ENCODE results near the gene GLDC.

GRCh38 chr9:6619909-6620308 lies 25.6 kb downstream of the GLDC start:
- TF ChIP-seq, protein P1, sequence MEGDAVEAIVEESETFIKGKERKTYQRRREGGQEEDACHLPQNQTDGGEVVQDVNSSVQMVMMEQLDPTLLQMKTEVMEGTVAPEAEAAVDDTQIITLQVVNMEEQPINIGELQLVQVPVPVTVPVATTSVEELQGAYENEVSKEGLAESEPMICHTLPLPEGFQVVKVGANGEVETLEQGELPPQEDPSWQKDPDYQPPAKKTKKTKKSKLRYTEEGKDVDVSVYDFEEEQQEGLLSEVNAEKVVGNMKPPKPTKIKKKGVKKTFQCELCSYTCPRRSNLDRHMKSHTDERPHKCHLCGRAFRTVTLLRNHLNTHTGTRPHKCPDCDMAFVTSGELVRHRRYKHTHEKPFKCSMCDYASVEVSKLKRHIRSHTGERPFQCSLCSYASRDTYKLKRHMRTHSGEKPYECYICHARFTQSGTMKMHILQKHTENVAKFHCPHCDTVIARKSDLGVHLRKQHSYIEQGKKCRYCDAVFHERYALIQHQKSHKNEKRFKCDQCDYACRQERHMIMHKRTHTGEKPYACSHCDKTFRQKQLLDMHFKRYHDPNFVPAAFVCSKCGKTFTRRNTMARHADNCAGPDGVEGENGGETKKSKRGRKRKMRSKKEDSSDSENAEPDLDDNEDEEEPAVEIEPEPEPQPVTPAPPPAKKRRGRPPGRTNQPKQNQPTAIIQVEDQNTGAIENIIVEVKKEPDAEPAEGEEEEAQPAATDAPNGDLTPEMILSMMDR (conservative IDR thresholded peaks at IDR 0.05; ENCODE audit: low read length): no peak
- no peak for TF ChIP-seq EZH2phosphoT487 (IDR thresholded peaks at IDR 0.05; ENCODE audit: borderline replicate concordance, low read depth, low read length)

All from OCI-LY7 (cell line).